Fibroblast of skin of right biceps (primary cell): ENCODE measurements around the gene KANSL1L.

Experiments used
- DNase-seq: peaks from one replicate; pipeline ENCODE4 v3.0.0-alpha.2; 2013

The KANSL1L gene

GRCh38 chr2:210174086-210174485, 2.9 kb upstream of the KANSL1L start:
- DNase-seq = no peak

DNA sequence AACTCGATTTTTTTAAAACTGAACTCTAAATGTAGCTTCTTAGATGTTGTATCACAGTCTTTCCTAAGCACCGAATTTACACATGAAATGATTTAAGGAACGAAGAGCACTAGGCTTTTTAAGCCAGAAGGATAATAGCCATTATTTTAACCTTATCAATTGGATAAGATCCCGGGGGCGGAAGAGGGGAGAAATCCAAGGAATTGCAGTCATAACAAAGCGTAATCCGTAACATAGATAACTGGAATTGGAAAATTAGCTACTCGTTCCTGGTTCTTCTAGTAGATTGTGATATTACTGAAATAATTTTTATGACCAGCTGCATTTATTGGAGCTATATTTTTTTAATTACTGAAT, 988 bp upstream of the KANSL1L start:
- DNase-seq = no peak

DNA sequence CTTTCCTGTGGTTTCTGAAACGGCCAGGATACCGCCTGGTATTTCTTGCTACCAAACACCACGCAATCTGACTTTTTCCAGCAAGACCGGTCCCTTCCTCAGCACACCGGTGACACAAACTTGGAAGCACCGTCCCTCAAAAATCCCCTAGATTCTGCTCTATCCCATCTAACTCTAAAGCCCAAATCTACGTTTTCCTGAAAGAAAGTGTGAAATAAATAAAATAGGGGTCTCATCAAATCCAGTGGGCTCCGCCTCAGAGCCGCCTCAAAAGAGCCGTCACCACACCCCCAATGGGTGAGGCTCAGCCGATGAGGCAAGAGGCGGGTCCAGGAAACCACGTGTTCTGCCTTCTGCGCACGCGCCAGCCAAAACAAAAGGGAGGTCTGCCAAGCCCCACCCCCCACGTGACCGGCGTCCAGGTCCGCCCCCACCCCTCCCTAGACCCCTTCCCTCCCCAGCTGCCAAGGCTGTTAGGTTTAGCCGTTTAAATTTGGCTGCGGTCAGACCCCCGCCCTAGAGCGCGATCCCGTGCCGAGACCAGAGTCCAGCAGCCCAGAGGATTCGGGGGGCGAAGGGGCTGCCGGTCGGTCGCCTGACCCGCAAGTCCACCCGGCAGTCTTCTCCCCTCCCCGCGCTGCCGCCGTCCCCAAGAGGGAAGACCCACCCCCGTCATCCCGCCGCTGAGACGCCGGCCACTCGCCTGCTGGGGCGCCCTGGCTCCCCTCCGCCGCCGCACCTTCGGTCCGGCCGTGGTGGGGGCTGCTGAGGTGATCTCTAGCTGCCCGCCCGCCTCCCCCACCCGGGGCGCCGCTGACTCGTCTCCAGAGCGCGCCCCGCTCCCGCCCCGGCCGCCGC, 534 bp downstream of the KANSL1L start:
- DNase-seq = peak; percentile 94

DNA sequence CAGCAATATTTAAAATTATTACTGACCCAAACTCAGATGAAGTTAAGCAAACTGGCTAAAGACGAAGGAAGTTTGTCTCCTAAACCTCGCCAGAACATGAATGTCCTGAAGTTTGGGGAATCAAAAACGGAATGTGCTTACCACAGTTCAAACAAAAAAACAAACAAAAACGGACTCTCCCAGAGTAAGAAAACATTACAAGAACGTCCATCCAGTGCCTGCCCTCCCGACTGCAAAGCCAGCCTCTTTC, 1.1 kb downstream of the KANSL1L start:
- DNase-seq = no peak

- peak; percentile 69 for DNase-seq
Measured at GRCh38 chr2:210169516-210170195, 1.6 kb downstream of the KANSL1L start.

GRCh38 chr2:210167227-210167626, 4.0 kb downstream of the KANSL1L start:
- DNase-seq = peak; percentile 6

GRCh38 chr2:210162466-210163124, 8.6 kb downstream of the KANSL1L start:
- no peak for DNase-seq

DNA sequence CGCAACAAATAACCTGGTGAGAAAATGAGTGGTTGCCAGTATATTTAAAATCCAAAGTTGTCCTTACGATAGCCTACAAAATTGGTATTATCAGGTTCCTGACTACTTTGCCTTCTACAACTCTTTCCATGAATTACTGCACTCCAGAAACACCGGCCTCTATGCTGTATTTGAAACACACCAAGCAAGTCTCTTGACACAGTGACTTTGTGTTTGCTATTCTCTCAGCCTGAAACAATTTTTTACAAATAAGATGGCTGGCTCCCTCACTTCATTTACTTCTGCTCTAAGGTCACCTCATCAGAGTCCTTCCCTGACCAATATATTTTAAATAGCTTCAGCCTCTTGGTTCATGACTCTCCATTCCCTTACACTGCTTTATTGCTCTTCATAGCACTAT, 12.2 kb downstream of the KANSL1L start:
- DNase-seq = no peak

- DNase-seq = no peak
Measured at GRCh38 chr2:210158236-210158635, 13.0 kb downstream of the KANSL1L start.

DNA sequence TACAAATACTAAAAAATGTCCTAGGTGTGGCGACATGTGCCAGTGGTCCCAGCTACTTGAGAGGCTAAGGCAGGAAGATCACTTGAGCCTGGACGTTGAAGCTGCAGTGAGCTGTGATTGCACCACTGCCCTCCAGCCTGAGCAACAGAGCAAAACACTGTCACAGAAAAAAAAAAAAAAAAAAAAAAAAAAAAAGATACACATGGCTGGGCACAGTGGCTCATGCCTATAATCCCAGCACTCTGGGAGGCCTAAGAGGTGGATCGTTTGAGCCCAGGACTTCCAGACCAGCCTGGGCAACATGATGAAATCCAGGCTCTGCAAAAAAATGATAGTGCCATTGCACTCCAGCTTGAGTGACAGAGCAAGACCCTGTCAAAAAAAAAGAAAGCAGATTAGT, 13.7 kb downstream of the KANSL1L start:
- no peak for DNase-seq

GRCh38 chr2:210147614-210148013, 23.6 kb downstream of the KANSL1L start:
- DNase-seq = no peak

GRCh38 chr2:210132239-210132638, 39.0 kb downstream of the KANSL1L start:
- DNase-seq = no peak

DNA sequence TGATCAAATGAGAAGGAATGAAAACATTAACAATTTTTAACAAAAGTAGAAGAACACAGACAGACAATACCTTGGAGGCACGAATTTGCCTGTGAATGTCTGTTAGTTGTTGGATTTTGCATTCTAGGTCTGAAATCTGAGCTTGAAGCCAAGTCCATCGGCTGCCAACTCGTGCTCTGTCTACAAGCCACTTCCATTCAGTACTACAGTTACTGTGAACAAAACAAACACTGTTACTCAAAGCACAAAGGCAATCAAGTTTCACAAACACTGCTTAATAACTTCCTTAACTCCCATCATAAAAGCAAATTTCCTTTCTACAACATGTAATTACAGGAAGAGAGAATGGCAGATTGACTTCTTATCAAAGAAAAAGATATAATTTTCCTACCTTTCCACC, 42.2 kb downstream of the KANSL1L start:
- DNase-seq = no peak

- DNase-seq = no peak
Measured at GRCh38 chr2:210113614-210114235, 57.5 kb downstream of the KANSL1L start.

DNA sequence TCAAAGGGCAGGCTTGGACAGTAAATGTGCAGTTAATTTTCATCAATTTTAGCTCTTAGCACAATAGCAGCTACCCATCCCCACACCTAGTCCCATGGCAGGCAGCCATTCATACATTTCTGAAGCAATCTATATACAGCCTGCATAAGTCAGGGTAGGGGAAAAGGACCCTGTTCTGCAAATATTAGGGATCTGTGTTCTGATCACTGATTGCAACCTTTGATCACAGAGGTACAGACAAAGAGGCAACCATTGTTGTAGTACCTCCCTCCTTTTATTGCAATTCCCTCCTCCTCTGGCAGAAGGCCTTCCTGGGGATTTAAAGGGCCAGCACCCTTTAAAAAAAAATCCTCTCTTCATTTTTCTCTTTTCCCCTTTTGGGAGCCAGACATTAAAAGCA, 58.3 kb downstream of the KANSL1L start:
- no peak for DNase-seq

- no peak for DNase-seq
Measured at GRCh38 chr2:210099940-210100339, 71.3 kb downstream of the KANSL1L start.

GRCh38 chr2:210094787-210095186, 76.4 kb downstream of the KANSL1L start:
- no peak for DNase-seq

DNA sequence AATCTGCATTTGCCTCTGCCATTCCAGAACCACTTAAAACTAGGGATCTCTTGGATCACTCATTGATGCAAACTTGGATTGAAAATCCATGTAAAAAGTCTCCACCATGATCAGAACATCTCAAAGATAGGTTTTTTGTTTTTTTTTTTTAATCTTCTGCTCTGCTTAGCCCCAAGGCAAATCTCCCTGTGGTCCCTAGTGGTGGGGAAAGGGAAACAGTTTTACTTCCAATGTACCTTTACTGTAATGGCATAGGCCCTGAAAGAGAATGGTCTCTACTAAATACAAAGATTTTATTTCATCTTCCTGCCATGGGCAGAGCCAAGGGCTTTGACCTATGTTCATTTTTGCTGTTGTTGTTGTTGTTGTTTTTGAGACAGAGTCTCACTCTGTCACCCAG, 78.4 kb downstream of the KANSL1L start:
- DNase-seq = no peak

GRCh38 chr2:210086930-210087329, 84.3 kb downstream of the KANSL1L start:
- no peak for DNase-seq

DNA sequence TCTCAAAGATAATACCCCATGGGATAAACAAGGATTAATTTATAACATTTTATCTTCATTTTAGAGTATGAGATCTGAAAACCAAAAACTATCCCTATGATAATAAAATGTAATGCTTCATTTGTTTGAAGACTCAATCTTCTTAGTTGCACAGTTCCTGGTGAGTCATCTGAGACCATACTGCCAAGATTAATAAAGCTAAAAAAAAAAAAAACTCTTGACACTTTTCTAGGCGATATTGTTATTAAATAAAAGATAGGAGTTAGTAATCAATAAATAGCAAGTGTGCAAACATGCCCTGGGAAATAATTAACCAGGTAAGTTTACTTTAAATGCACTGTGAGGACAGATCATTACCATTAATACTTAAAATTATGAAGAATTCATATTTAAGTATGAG, 84.9 kb downstream of the KANSL1L start:
- peak; percentile 21 for DNase-seq

GRCh38 chr2:210072922-210073509, 98.2 kb downstream of the KANSL1L start:
- DNase-seq = peak; percentile 40

- DNase-seq = no peak
Measured at GRCh38 chr2:210072493-210072892, 98.7 kb downstream of the KANSL1L start.

DNA sequence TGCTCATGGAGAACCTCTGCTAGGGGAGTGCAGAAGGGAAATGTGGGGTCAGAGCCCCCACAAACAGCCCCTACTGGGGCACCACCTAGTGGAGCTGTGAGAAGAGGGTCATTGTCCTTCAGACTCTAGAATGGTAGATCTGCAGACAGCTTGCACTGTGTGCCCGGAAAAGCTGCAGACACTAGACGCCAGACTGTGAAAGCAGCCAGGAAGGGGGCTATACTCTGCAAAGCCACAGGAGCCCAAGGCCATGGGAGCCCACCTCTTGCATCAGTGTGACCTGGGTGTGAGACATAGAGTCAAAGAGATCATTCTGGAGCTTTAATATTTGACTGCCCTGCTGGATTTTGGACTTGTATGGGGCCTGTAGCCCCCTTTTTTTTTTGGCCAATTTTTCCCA, 107.9 kb downstream of the KANSL1L start:
- DNase-seq = no peak
